Activated CD8-positive, alpha-beta memory T cell treated with anti-CD3 and anti-CD28 coated beads, Interleukin-2, amount 50 U/mL, for 24 hours (primary cell): Measurements from ENCODE around the gene ACTN4.

Experiments used
- DNase-seq: peaks from one replicate; pipeline ENCODE4 v3.0.0-alpha.2; 2020; ENCODE audit errors: extremely low read depth

ACTN4 gene

DNA sequence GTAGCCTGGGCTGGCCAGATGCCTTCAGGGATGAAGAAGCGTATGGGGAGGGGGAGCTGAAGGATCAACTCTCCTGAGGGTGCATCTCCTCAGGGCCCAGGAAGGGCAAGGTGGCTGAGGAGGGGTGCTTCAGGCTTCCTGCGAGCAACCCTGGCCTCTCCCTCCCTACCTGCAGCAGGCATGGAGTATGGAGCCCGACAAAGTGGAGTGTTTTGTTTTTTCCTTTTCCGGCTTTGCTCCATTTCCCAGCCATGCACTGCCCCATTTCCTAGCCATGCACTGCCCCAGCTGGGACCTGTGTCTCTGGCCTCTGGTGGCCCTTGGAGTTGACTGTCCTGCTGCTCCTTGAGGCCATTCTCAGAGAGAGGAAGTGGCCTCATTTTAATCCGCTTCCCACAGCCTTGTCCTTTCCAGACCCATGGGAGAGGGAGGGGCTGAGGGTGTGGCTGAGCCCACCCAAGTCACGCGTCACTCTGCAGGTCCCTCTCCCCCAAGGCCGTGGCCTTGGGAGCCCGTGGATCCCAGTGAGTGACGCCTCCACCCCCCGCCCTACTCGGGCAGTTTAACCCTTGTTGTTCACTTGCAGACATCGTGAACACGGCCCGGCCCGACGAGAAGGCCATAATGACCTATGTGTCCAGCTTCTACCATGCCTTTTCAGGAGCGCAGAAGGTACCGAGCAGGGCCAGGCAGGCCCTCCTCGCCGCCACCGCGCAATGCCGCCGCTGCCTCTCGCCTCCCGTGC is 62.4 kb downstream of the ACTN4 start:
- no peak for DNase-seq

- DNase-seq, result no peak
These were observed 62.9 kb downstream of the ACTN4 start for GRCh38 chr19:38710416-38710702.

DNA sequence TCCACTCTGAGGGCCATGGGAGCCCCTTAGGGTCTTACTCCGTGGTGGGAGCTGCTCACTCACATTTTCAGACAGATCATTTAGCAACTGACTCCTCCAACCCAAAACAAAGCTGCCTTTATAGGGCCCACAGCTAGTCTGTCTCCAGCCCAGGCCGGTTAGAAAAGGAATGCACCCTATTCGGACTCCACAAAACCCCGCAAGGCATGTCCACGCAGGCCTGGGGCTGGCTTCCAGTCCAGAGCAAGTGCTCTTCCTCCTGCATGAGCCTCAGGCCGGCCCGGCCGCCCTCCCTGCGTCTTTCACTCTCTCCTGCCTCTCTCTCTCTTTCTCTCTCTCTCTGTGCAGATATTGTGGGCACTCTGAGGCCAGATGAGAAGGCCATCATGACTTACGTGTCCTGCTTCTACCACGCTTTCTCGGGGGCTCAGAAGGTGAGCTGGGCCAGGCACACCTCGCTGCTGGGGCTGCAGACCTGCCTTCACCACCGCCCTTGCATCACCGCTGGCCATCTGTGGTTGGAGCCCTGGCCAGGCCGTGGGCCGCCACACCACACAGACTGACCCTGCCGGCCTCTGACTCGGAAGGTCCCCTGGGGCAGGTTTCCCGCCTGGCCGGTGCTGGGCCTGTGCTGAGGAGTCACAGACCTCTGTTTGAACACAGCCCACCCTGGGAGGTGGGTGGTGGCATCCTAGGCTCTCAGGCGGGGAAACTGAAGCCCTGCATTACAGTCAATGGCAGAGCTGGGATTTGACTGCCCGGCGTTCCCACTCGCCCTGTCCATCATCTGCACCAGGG is 63.7 kb downstream of the ACTN4 start:
- no peak for DNase-seq

DNA sequence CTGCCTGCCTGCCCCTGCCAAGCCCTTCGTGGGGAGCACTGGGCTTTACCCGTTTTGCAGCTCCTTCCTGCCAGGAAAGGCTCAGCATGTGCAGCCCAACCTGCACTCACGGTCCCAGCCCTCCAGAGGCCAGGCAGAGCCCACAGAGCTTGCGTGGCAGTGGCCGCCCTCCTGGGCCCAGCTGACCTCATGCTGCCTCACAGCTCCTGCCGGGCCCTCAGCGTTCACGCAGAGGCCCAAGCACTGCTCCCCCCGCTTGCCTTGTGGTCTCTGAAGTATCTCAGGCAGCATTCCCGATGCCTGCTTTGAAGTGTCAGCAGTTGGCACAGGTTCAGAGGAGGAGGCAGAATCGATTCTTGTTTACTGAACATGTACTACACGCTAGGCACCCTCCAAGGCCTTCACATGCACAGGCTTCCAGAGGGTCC is 64.3 kb downstream of the ACTN4 start:
- no peak for DNase-seq

- no peak for DNase-seq
These were observed 64.8 kb downstream of the ACTN4 start for GRCh38 chr19:38712161-38712748.

- no peak for DNase-seq
These were observed 65.8 kb downstream of the ACTN4 start for GRCh38 chr19:38713227-38713649.

- no peak for DNase-seq
These were observed 66.4 kb downstream of the ACTN4 start for GRCh38 chr19:38713865-38714264.

DNA sequence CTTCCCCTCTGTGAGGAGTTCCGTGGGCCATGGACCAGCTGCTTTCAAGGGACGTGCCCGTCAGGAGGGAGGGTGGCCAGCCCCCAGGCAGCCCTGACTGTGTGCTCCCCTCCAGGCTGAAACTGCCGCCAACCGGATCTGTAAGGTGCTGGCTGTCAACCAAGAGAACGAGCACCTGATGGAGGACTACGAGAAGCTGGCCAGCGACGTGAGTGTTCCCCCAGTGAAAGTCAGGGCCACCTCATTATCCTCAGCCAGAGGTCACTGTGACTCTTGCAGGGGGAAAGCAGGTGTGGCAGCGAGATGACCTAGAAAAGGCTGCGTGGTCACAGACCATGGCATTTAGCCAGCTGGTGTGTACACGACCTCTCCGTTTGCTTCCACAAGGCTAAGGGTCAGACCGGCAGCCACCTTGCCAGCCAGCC is 66.9 kb downstream of the ACTN4 start:
- DNase-seq, result no peak

DNA sequence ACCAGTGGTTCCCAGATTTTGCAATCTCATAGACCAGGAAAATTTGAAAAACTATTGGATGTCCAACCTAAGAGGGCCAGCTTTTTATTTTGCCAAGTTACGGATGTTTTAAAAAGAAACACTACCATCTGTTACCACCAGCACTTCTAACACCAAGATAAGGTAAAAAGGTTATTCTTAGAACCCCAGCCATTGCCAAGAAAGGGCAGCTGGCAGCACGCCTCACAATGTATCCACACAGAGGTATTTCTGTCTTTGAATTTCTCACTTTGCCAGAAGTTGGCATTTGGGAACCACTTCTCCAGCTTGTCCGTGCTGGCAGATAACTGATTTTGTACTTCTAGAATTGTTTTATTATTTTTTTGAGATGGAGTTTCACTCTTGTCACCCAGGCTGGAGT is 68.1 kb downstream of the ACTN4 start:
- no peak for DNase-seq

DNA sequence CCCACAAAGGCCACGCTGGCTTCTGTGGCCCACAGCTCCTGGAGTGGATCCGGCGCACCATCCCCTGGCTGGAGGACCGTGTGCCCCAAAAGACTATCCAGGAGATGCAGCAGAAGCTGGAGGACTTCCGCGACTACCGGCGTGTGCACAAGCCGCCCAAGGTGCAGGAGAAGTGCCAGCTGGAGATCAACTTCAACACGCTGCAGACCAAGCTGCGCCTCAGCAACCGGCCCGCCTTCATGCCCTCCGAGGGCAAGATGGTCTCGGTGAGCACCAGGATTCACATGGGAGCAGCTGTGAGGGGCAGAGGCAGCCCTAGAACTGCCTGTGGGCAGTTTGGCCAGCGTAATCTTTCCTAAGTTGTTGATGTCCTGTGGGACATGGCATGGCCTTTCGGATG is 69.6 kb downstream of the ACTN4 start:
- no peak for DNase-seq

DNA sequence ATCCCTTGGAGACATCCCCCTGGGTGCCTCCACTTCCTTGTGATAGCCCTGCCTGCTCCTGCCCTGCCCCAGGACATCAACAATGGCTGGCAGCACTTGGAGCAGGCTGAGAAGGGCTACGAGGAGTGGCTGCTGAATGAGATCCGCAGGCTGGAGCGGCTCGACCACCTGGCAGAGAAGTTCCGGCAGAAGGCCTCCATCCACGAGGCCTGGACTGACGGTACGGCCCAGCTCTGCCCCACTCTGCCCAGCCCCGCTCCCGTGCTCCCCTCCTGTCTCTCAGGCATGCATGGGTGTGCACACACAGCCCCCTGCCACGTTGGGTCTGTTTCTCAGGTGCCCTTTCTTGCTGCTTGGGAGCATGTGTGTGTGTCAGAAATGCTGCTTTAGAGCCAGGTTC is 70.4 kb downstream of the ACTN4 start:
- DNase-seq, result no peak

- no peak for DNase-seq
These were observed 71.5 kb downstream of the ACTN4 start for GRCh38 chr19:38718747-38719543.

GRCh38 chr19:38719761-38720558 is 72.5 kb downstream of the ACTN4 start:
- DNase-seq, result no peak

GRCh38 chr19:38720559-38721236 is 73.2 kb downstream of the ACTN4 start:
- no peak for DNase-seq

GRCh38 chr19:38721496-38721895 is 74.0 kb downstream of the ACTN4 start:
- no peak for DNase-seq

DNA sequence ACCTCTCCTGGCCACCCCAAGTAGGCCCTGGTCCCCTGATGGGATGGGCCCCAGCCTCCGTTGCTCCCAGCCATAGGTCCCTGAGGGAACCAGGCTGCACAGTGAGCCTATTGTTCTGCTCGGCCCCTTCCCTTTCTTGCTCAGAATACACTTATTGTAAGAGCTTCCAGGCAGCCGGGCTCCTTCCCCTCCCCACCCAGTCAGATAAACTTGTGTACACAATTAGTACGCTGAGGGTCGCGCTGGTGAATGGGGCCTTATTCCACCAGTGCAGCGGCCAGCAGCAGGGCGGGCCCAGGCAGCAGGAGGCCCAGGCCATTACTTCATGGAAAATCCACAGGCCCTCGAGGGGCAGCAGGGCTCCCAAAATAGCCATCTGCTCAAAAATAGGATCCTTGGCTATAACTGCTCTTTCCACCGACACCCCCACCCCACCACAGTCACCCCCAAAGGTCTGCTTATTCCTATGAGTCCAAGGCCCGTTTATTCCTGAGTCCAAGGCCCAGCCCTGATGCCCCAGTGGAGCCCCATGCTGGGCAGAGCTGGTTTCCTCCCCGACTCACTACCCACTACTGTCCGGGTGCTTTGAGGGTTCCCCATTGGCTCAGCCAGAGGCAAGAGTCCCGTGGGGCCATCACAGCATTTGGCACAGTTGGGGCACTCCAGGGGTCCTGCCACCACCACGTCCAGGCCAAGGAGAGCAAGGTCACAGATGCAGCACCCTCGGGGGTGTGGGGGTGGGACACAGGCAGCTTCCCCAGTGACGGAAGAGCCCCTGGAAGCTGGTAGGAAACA is 74.7 kb downstream of the ACTN4 start:
- DNase-seq, result no peak

DNA sequence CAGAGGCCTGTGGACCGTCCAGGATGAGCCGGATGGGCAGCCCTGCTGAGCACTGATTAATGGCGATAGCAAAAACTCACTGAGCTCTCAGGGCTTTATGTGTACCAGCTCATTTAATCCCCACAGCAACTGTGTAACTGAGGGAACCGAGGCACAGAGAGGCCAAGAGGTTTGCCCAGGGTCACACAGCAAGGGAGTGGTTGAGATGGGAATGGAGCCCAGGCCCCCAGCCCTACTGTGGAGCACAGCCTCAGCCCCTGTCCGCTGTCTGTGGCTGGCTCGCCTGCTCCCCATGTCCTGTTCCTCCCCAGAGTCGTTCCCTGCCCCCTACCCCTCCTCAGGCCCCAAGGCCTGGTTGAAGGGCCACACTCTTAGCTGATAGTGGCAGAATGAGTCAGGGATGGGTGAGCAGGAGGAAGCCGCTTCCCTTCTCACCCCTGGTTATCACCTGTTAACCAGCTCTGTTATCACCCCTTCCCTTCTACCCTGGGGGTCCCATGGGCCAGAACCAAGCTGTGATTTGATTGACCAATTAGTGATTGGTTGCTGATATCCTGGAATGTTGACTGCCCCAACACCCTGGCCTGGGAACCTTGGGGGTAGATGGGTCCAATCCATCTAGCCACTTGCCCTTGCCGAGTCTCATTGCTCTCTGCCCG is 75.6 kb downstream of the ACTN4 start:
- no peak for DNase-seq

DNA sequence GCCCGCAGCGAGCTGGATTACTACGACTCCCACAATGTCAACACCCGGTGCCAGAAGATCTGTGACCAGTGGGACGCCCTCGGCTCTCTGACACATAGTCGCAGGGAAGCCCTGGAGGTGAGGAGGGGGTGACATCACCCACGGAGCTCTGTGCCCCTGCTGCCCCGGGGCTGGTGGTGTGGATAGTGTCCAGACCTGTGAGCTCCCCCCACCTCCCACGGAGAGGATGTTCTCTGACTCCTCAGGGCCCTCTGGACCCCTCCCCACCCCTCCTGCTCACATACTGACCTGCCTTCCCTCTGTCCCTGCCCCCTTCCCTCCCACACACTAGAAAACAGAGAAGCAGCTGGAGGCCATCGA is 76.1 kb downstream of the ACTN4 start:
- DNase-seq, result no peak
